DOHH2 (cell line): ENCODE results near the gene MSL3.

Experiments
- EZH2phosphoT487 ChIP-seq: fragments of 200-600 bp; sonication (generic); IDR thresholded peaks from 2 replicates; pipeline ENCODE4 v1.6.1; 2017; ENCODE audit warnings: borderline replicate concordance, mild to moderate bottlenecking, antibody characterized with exemption, low read length, moderate library complexity, mixed read lengths
- TF ChIP-seq, protein P1 (sequence below): fragments of 200-600 bp; sonication (generic); IDR thresholded peaks from one replicate; pipeline ENCODE4 v1.5.1; 2014; ENCODE audit warnings: antibody characterized with exemption, mild to moderate bottlenecking, low read depth, low read length; ENCODE audit not compliant: poor library complexity, severe bottlenecking

GRCh38 chrX:11793734-11794133, 35.7 kb downstream of the MSL3 start:
- TF ChIP-seq, protein P1, sequence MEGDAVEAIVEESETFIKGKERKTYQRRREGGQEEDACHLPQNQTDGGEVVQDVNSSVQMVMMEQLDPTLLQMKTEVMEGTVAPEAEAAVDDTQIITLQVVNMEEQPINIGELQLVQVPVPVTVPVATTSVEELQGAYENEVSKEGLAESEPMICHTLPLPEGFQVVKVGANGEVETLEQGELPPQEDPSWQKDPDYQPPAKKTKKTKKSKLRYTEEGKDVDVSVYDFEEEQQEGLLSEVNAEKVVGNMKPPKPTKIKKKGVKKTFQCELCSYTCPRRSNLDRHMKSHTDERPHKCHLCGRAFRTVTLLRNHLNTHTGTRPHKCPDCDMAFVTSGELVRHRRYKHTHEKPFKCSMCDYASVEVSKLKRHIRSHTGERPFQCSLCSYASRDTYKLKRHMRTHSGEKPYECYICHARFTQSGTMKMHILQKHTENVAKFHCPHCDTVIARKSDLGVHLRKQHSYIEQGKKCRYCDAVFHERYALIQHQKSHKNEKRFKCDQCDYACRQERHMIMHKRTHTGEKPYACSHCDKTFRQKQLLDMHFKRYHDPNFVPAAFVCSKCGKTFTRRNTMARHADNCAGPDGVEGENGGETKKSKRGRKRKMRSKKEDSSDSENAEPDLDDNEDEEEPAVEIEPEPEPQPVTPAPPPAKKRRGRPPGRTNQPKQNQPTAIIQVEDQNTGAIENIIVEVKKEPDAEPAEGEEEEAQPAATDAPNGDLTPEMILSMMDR, result no peak
- no peak for TF ChIP-seq EZH2phosphoT487
